Rectal smooth muscle tissue (tissue), 1 donor: Measurements from ENCODE around the gene RNF212B.

ENCODE experiments used
- H3K27ac ChIP-seq: one replicate; pipeline ENCODE4 v1.7.0; 2013; ENCODE audit warnings: low read depth, low read length, inconsistent platforms
- H3K27me3 ChIP-seq: one replicate; pipeline ENCODE4 v1.7.0; 2013; ENCODE audit warnings: low read length; ENCODE audit not compliant: control insufficient read depth, insufficient read depth
- H3K36me3 ChIP-seq: one replicate; pipeline ENCODE4 v1.7.0; 2013; ENCODE audit warnings: low read length; ENCODE audit not compliant: control insufficient read depth, insufficient read depth
- H3K4me1 ChIP-seq: one replicate; pipeline ENCODE4 v1.7.0; 2013; ENCODE audit warnings: low read length; ENCODE audit not compliant: control insufficient read depth, insufficient read depth
- H3K4me3 ChIP-seq: one replicate; pipeline ENCODE4 v1.7.0; 2013; ENCODE audit warnings: low read length
- H3K9ac ChIP-seq: one replicate; pipeline ENCODE4 v1.7.0; 2013; ENCODE audit warnings: low read length

RNF212B gene

DNA sequence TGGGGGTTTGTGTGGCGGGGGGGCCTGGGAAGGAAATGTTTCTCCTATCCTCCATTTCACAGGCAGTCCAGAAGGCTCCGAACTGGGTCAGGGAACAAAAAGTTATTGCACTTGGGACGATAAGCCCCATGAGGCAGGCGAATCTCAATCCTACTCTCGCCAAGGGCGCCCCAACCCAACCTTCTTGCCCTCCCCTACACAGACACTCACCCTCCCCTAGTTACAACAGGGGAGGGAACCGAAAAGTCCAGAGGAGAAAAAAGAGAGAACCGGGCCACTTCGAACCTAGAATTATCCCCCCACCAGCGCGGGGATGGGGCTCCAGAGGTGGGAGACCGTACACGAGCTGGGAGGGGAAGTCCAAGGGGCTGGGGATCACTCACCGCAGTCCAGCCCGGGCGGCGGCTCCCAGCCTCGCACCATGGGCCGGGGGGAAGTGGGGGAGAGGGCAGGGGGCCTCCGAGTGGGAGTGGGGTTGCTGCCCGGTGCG lies 47.8 kb downstream of the RNF212B start:
- Histone ChIP-seq H3K27ac (peak overlapping the region; percentile 91), H3K4me3 (peak overlapping the region; percentile 85), H3K9ac (peak overlapping the region; percentile 86), H3K36me3 (no peaks in the 10 kb centered on the region), H3K4me1 (peaks cover 8% of the 10 kb centered on the region), H3K27me3 (no peaks in the 10 kb centered on the region)

DNA sequence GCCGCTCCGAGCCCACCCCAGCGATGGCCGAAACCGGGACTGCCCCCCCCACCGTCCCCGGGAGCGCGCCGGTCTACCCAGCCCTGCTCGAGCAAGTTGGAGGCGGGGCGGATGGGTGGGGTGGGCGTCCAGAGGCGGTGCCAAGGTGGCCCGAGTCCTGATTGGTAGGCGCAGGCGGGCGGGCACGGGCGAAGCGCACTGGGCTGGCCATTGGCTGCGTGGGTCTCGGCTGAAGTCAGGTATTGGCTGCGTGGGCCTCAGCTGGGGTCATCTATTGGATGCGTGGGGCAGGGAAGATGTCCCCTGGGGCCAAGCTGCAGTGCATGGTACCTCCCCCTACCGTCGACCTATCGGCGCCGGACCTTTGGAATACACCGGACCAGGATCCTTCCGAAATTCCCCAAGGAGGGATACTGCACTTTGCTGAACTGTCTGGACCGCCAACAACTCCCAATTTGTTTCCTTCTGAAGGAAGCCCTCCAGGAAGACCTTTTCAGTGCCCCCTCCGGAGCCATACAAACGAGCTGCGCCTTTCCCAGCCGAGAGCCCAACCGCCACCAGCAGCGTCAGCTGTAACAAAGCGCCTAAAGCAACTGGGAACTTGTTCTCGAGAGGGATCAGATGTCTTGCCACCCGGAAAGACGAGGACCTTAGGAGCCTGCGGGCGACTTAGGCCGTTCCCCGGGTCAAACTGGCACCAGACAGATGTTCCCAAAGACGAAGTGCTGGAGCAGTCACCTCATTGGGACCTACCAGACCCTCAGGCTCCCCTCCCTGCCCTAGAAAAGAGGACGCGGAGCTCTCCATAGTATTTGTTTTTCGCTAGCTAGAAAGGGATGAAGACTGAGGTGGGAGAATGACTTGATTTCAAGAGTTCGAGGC lies 48.5 kb downstream of the RNF212B start, which contains the start of gene HOMEZ:
HOMEZ (minus strand) TSS at position 113 of the 882 bp plus-strand sequence. CDS start 180 bp downstream, outside the sequence.
- no peaks in the 10 kb centered on the region for H3K36me3 ChIP-seq
- H3K4me3 ChIP-seq = peak within 1 kb of the TSS; percentile 85
- peaks cover 8% of the 10 kb centered on the region for H3K4me1 ChIP-seq
- H3K27me3 ChIP-seq = no peaks in the 10 kb centered on the region
- H3K9ac ChIP-seq = peak within 1 kb of the TSS; percentile 90
- H3K27ac ChIP-seq = peak within 1 kb of the TSS; percentile 96

DNA sequence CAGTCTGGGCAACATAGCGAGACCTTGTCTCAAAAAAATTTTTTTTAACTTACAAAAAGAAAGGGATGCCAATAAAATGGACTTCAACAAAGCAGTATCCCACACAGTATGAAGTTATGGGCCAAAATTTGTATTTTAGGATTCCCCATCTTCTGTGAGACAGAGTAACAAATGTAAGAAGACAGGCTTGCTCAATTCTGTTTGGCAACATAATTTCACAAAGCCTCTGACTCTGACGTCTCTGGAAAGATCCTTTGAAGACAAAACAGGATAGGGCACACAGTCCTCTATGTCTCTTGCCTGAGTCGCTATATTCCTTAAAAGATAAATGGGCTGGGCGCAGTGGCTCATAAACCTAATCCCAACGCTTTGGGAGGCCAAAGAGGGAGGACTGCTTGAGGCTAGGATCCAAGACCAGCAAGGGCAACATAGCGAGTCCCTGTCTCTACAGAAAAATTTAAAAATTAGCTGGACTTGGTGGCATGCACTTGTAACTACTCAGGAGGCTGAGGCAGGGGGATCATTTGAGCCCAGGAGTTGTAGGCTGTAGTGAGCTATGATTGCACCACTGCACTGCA lies 49.3 kb downstream of the RNF212B start:
- H3K4me3 ChIP-seq = peak overlapping the region; percentile 80
- H3K27ac ChIP-seq = peak overlapping the region; percentile 96
- no peaks in the 10 kb centered on the region for H3K27me3 ChIP-seq
- H3K9ac ChIP-seq = peak overlapping the region; percentile 90
- no peaks in the 10 kb centered on the region for H3K36me3 ChIP-seq
- peaks cover 8% of the 10 kb centered on the region for H3K4me1 ChIP-seq

DNA sequence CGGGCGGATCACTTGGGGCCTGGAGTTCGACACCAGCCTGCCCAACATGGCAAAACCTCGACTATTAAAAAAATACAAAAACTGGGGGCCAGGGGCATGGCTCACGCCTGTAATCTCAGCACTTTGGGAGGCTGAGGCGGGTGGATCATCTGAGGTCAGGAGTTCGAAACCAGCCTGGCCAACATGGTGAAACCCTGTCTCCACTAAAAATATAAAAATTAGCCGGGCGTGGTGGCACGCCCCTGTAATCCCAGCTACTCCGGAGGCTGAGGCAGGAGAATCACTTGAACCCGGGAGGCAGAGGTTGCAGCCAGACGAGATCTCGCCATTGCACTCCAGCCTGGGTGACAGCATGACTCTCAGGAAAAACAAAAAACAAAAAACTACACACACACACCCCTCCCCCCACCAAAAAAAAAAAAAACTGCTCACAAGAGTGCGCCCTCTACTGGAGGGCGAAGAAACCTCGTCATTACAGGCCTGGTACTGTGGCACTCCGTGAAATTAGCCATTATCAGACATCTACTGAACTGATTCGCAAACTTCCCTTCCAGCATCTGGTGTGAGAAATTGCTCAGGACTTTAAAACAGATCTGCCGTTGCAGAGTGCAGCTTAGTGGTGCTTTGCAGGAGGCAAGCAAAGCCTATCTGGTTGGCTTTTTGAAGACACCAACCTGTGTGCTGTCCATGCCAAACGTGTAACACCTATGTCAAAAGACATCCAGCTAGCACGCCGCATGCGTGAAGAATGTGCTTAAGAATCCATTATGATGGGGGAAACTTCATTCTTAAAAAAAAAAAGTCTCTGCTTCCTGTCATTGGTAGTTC lies 57.2 kb downstream of the RNF212B start:
- no peak overlapping the region for H3K9ac ChIP-seq

DNA sequence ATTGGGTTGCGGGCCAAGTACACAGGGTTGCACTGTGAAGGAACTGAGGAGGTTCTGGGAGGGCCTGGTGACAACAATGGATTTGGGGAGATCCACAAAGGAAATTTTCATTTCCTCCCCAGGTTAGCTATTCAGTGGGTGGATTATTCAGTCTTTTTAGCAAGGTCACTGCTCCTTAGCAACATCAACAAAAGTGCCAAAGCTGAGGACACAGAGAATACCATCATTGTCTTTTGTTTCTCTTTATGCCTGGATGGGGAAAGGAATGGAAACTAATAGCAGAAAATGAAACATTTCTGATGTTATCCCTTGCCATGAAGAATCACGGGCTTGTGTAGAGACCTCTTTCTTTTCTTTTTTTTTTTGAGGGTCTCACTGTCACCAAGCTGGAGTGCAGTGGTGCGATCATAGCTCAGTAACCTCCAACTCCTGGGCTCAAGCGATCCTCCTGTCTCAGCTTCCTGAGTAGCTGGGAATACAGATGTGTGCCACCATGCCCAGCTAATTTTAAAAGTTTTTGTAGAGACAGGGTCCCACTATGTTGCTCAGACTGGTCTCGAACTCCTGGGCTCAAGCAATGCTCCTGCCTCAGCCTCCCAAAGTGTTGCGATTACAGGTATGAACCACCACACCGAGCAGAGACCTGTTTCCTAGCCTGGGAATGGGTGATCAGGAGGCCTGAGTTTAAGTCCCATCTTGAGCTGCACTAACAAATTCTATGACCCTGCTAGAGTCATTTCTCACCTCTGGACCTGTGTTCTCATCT lies 58.5 kb downstream of the RNF212B start:
- H3K27ac ChIP-seq = no peak overlapping the region

More for the DNA sequence above, 57.2 kb downstream of the RNF212B start:
- Histone ChIP-seq H3K27ac (no peak overlapping the region), H3K27me3 (no peaks in the 10 kb centered on the region), H3K4me3 (no peak overlapping the region), H3K36me3 (peaks cover 8% of the 10 kb centered on the region), H3K4me1 (peaks cover 4% of the 10 kb centered on the region)

DNA sequence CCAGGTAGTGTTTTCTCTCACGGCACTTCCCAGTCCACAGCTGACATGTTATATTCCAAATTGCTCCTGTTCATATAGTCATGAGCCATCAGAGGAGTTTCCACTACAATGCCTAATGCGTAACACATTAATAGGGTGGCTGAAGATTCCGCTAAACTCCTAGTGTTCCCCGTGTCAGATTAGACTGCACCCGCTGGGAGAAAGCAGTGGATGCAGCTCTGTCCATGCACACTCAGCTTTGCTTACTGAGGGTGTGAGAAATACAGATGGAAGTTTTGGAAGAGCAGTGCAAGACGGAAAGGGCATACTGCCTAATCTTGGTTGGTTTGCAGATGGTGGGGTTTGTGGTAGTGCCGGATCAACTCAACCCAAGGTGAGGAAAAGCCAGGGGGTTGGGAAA lies 59.4 kb downstream of the RNF212B start:
- Histone ChIP-seq H3K36me3 (peaks cover 8% of the 10 kb centered on the region), H3K27me3 (no peaks in the 10 kb centered on the region), H3K4me1 (peaks cover 13% of the 10 kb centered on the region), H3K4me3 (no peak overlapping the region), H3K27ac (no peak overlapping the region), H3K9ac (no peak overlapping the region)

More for the DNA sequence above, 58.5 kb downstream of the RNF212B start:
- Histone ChIP-seq H3K4me3 (no peak overlapping the region), H3K9ac (no peak overlapping the region), H3K36me3 (peaks cover 8% of the 10 kb centered on the region), H3K27me3 (no peaks in the 10 kb centered on the region), H3K4me1 (peaks cover 13% of the 10 kb centered on the region)

DNA sequence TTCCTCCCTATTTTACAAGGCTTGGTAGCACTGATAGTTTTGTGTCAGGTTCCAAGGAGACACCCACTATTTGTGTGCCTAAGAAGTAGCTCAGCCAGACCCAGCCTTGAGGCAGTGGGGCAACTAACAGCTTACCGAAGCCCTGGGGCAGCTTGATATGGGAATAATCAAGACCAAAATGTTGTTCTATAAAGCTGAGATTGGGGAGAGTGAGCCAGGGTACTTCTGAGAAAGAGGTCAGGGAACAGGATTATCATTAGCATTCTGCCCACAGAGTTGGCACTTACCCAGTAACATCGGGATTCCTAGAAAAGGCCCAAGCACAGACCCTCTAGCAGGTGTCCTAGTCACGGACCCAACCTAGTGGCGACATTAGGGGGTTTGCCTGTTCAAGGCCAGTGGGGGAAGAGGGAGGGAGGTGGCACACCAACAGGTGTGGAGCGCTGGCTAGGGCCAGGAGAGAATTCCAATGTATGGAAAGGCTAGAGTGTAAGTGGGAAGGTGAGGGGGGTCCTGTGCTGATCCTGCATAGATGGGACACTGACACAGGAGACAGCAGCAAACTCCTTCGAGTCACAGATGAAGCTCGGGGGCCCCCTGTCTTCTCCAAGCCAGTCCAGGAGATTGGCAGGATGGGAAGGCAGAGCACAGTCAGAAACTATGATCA lies 60.0 kb downstream of the RNF212B start:
- Histone ChIP-seq H3K27ac (no peak overlapping the region), H3K4me1 (peaks cover 13% of the 10 kb centered on the region), H3K36me3 (peaks cover 8% of the 10 kb centered on the region), H3K27me3 (no peaks in the 10 kb centered on the region), H3K9ac (no peak overlapping the region), H3K4me3 (no peak overlapping the region)

DNA sequence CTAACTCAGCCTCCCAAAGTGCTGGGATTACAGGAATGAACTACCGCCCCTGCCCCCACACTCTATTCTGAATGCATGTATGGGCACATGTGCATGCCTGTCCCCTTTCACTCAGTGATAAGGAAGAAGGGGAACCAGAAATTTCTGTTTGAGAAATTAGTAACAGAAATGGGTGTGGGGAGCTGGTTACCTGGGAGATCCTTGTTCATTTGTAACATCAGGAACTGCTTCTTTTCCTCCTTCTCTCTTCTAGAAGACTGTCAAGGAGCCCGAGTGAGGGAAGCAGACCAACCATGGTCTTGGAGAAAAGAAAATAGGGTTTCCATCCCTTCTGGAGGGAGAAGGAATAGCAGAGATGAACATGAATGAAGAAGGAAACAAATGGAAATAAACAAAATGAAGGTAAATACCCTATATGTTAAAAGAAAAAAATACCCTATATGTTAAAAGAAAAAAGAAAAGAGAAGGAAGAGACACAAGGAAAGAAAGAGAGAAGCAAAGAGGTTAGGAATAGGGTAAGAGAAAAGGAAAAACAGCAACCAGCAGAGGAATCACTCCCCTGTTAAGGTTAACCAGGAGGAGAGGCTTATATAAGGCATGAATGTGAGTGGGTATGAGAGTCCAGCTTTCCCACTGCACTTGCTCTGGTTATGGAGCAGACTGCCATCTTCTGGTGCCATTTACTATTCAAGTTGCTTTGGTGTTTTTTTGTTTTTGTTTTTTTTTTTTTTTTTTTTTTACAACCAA lies 61.6 kb downstream of the RNF212B start:
- no peaks in the 10 kb centered on the region for H3K27me3 ChIP-seq
- no peak overlapping the region for H3K4me3 ChIP-seq
- H3K9ac ChIP-seq = no peak overlapping the region
- peaks cover 8% of the 10 kb centered on the region for H3K36me3 ChIP-seq
- peaks cover 13% of the 10 kb centered on the region for H3K4me1 ChIP-seq
- peak overlapping the region; percentile 97 for H3K27ac ChIP-seq

DNA sequence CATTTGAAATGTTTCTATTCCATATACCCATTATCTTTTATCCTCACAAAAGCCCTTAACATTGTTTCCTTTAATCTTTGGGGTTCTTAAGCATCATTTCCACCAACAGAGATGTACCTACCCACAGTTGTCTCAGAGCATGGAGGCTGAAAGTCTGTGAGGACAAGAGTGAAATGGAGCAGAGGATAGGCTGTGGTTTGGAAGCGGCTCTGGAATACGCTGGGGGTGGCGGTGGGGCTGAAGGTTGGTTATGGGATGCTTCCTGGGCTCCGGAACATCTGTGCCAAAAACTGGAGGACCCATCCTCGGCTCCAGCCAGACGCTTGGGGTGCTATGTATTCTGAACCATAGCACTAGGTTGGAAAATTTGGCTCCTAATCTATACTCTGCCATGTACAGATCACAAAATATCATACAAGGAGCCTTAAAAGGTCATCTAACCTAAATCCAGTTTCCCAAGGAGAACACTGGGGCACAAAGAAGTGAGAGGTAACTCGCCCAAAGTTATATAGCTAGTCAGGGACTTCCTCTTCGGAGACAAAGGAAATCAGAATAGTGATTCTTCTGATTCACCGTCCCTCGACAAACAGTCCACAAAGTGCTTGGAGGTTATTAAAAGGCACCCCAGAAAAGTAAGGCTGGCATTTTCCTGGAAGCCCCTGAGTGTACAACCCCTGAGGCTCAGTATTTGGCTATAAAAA lies 62.4 kb downstream of the RNF212B start:
- peaks cover 8% of the 10 kb centered on the region for H3K36me3 ChIP-seq
- peak overlapping the region; percentile 89 for H3K9ac ChIP-seq
- peak overlapping the region; percentile 97 for H3K27ac ChIP-seq
- H3K4me3 ChIP-seq = peak overlapping the region; percentile 97
- H3K27me3 ChIP-seq = no peaks in the 10 kb centered on the region
- H3K4me1 ChIP-seq = peaks cover 12% of the 10 kb centered on the region

DNA sequence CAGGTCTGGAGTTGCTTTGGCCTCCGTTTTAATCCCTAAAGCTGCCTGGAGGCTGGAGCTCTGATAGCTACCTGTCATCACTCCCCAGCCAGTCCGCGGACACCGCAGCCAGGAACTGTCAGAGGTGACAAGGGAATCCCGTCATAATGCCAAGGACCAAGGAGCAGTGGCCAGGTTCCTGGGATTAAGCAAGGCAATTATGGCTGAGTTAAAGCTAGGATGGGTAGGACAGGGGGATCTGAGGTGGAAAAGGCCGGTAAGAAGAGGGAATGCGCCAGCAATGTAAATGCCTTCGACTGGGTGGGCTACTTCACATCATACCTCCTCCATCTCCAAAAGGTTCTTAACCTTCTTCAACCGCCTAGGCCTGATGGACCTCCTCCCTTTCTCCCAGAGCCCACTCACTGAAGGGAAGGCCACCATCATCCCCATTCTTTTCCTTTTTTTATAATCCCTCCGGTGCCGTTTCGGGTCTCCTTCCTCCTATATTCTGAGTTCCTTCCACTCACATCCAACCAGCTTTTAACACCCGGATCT lies 63.0 kb downstream of the RNF212B start:
- Histone ChIP-seq H3K4me1 (peaks cover 10% of the 10 kb centered on the region), H3K27me3 (no peaks in the 10 kb centered on the region), H3K9ac (peak overlapping the region; percentile 89), H3K4me3 (peak overlapping the region; percentile 97), H3K36me3 (peaks cover 8% of the 10 kb centered on the region), H3K27ac (peak overlapping the region; percentile 97)
